IMR-90 (cell line): Measurements from ENCODE around the gene IL20RA. TPM values are rescaled to one million over a fixed set of nuclear protein-coding genes. Genes with fewer than 3 reads are reported as not detected.

Experiments used
- ATAC-seq: fragments of 200-7000 bp; cut with Tn5 transposase; 2 replicates; pipeline ENCODE4 v1.9.1; 2020; ENCODE audit warnings: low read depth, mild to moderate bottlenecking, moderate library complexity
- BruUV-seq: library from RNA; stranded (reverse); fragments of 400-500 nt; replicated peaks from 2 replicates; lab custom pipeline; 2021; lab: Mats Ljungman, UMichigan
- CTCF ChIA-PET: fragments of 300-600 bp; formaldehyde crosslinking; extraction: SDS; loops from one replicate; lab custom pipeline; 2021; ENCODE audit warnings: antibody characterized with exemption; lab: Yijun Ruan, JAX
- POLR2A ChIA-PET: fragments of 300-600 bp; sonication (Branson Sonifier 250); formaldehyde crosslinking; loops from one replicate; lab custom pipeline; 2022; ENCODE audit warnings: antibody characterized with exemption; ENCODE audit not compliant: unreplicated experiment; lab: Charles Lee
- DNase-seq: peaks from one replicate; pipeline ENCODE4 v3.0.0; 2013
- H2AFZ ChIP-seq: replicated peaks from 2 replicates; pipeline ENCODE3; 2013; ENCODE audit warnings: low read length, mild to moderate bottlenecking; ENCODE audit not compliant: poor library complexity
- H2AK5ac ChIP-seq: 2 replicates; pipeline ENCODE4 v1.6.1; 2013; ENCODE audit warnings: low read depth, low read length, inconsistent platforms
- H2AK9ac ChIP-seq: replicated peaks from 2 replicates; pipeline ENCODE3; 2013; ENCODE audit warnings: mild to moderate bottlenecking, low read depth, low read length, moderate library complexity; ENCODE audit not compliant: poor library complexity
- H2BK120ac ChIP-seq: 2 replicates; pipeline ENCODE4 v1.6.1; 2013; ENCODE audit warnings: low read depth, low read length, inconsistent platforms
- H2BK15ac ChIP-seq: 3 replicates; pipeline ENCODE4 v1.6.1; 2013; ENCODE audit warnings: low read depth, low read length, inconsistent platforms
- H2BK20ac ChIP-seq: 2 replicates; pipeline ENCODE4 v1.6.1; 2013; ENCODE audit warnings: low read depth, mild to moderate bottlenecking, inconsistent platforms, low read length, moderate library complexity
- H2BK5ac ChIP-seq: 2 replicates; pipeline ENCODE4 v1.6.1; 2013; ENCODE audit warnings: mild to moderate bottlenecking, low read depth, low read length, inconsistent platforms; ENCODE audit not compliant: poor library complexity, severe bottlenecking
- H3K14ac ChIP-seq: replicated peaks from 2 replicates; pipeline ENCODE4 v1.6.1; 2013; ENCODE audit warnings: low read depth, low read length, inconsistent platforms
- H3K18ac ChIP-seq: 2 replicates; pipeline ENCODE4 v1.6.1; 2013; ENCODE audit warnings: low read depth, low read length, control low read depth
- H3K23ac ChIP-seq: 2 replicates; pipeline ENCODE4 v1.6.1; 2013; ENCODE audit warnings: low read depth, low read length, inconsistent platforms
- H3K27ac ChIP-seq: 2 replicates; pipeline ENCODE4 v1.5.1; 2013; ENCODE audit warnings: mild to moderate bottlenecking, control low read depth, low read length; ENCODE audit not compliant: insufficient read depth
- H3K27me3 ChIP-seq: 2 replicates; pipeline ENCODE4 v1.6.1; 2013; ENCODE audit warnings: low read length; ENCODE audit not compliant: control insufficient read depth, insufficient read depth
- H3K36me3 ChIP-seq: 2 replicates; pipeline ENCODE4 v1.6.1; 2013; ENCODE audit warnings: low read length, mixed read lengths; ENCODE audit not compliant: control insufficient read depth, insufficient read depth
- H3K4ac ChIP-seq: 2 replicates; pipeline ENCODE4 v1.6.1; 2013; ENCODE audit warnings: low read depth, low read length, inconsistent platforms
- H3K4me1 ChIP-seq: 2 replicates; pipeline ENCODE4 v1.6.1; 2013; ENCODE audit warnings: low read length, mixed read lengths; ENCODE audit not compliant: control insufficient read depth, insufficient read depth
- H3K4me2 ChIP-seq: 2 replicates; pipeline ENCODE4 v1.6.1; 2013; ENCODE audit warnings: low read depth, mild to moderate bottlenecking, control low read depth, low read length, moderate library complexity
- H3K4me3 ChIP-seq: 2 replicates; pipeline ENCODE4 v1.5.1; 2013; ENCODE audit warnings: low read depth, mild to moderate bottlenecking, control low read depth, low read length, moderate library complexity; ENCODE audit not compliant: insufficient read depth
- H3K56ac ChIP-seq: 2 replicates; pipeline ENCODE4 v1.6.1; 2013; ENCODE audit warnings: low read length, inconsistent platforms; ENCODE audit not compliant: insufficient read depth; ENCODE audit errors: extremely low read depth
- H3K79me1 ChIP-seq, 2 experiments: 2 replicates each; pipeline ENCODE4 v1.6.1; 2013; ENCODE audit warnings: low read length in 2 of 2, inconsistent platforms in 1 of 2, low read depth in 1 of 2
- H3K9ac ChIP-seq: 2 replicates; pipeline ENCODE4 v1.6.1; 2013; ENCODE audit warnings: low read depth, low read length, control low read depth
- H3K9me1 ChIP-seq: 2 replicates; pipeline ENCODE4 v1.6.1; 2013; ENCODE audit warnings: low read length, inconsistent platforms; ENCODE audit not compliant: insufficient read depth
- H3K9me3 ChIP-seq: 2 replicates; pipeline ENCODE4 v1.6.1; 2013; ENCODE audit warnings: low read length; ENCODE audit not compliant: control insufficient read depth, insufficient read depth
- H4K20me1 ChIP-seq: 2 replicates; pipeline ENCODE4 v1.6.1; 2013; ENCODE audit warnings: low read length, inconsistent platforms; ENCODE audit not compliant: insufficient read depth
- H4K5ac ChIP-seq: 2 replicates; pipeline ENCODE4 v1.6.1; 2013; ENCODE audit warnings: mild to moderate bottlenecking, low read depth, low read length, control low read depth
- H4K8ac ChIP-seq, 2 experiments: 2 replicates each; pipeline ENCODE4 v1.6.1; 2013; ENCODE audit warnings: low read depth in 2 of 2, low read length in 2 of 2, control low read depth in 1 of 2, inconsistent platforms in 1 of 2
- H4K91ac ChIP-seq: 2 replicates; pipeline ENCODE4 v1.6.1; 2013; ENCODE audit warnings: low read depth, low read length, inconsistent platforms; ENCODE audit not compliant: insufficient read depth
- BHLHE40 ChIP-seq: fragments of 150-350 bp; IDR thresholded peaks from 2 replicates; pipeline ENCODE4 v1.6.1; 2016; ENCODE audit warnings: mild to moderate bottlenecking, low read depth, low read length
- CEBPB ChIP-seq: IDR thresholded peaks from 2 replicates; pipeline ENCODE4 v1.6.1; 2012; ENCODE audit warnings: low read depth, low read length, improper control_type of control experiment
- CHD1 ChIP-seq: IDR thresholded peaks from 2 replicates; pipeline ENCODE4 v1.6.1; 2012; ENCODE audit warnings: low read depth, low read length, improper control_type of control experiment
- MAFK ChIP-seq: IDR thresholded peaks from 2 replicates; pipeline ENCODE4 v1.6.1; 2012; ENCODE audit warnings: low read depth, low read length, improper control_type of control experiment
- MAZ ChIP-seq: IDR thresholded peaks from 2 replicates; pipeline ENCODE4 v1.6.1; 2012; ENCODE audit warnings: low read depth, mild to moderate bottlenecking, low read length, improper control_type of control experiment, moderate library complexity, borderline replicate concordance
- RAD21 ChIP-seq: IDR thresholded peaks from 2 replicates; pipeline ENCODE4 v1.6.1; 2012; ENCODE audit warnings: low read length, improper control_type of control experiment
- RCOR1 ChIP-seq: IDR thresholded peaks from 2 replicates; pipeline ENCODE4 v1.6.1; 2012; ENCODE audit warnings: mild to moderate bottlenecking, low read length, improper control_type of control experiment; ENCODE audit not compliant: insufficient replicate concordance
- RFX5 ChIP-seq: IDR thresholded peaks from 2 replicates; pipeline ENCODE4 v1.8.0; 2012; ENCODE audit warnings: low read depth, mild to moderate bottlenecking, low read length, moderate library complexity
- whole genome bisulfite sequencing, 2 experiments: methylation state at CpG; one replicate each; pipeline versions ENCODE4 v1.1.5 to v1.1.7; 2013; ENCODE audit warnings: missing lambda C conversion rate in 2 of 2; ENCODE audit not compliant: insufficient read length in 1 of 2; ENCODE audit errors: extremely low coverage in 2 of 2; 5-methylcytosine and 5-hydroxymethylcytosine counted together
- dilution Hi-C: fragments of 300-500 bp; cut with HindIII; formaldehyde crosslinking; loops from one replicate; pipeline ENCODE4 v1.14.3; 2018; ENCODE audit warnings: low sequenced_read_pairs; ENCODE audit not compliant: unreplicated experiment
- in situ Hi-C: fragments of 300-500 bp; cut with MboI; formaldehyde crosslinking; loops from 3 replicates; pipeline ENCODE4 v1.14.3; 2019; ENCODE audit warnings: low sequenced_read_pairs, inconsistent platforms, mixed read lengths
- intact Hi-C: fragments of 100-400 bp; cut with micrococcal nuclease; formaldehyde crosslinking; loops from 2 replicates; pipeline ENCODE4 v1.10.0; 2022
- polyA plus RNA-seq, 3 experiments: library from polyadenylated mRNA; depleted of rRNA; stranded (reverse); fragments of >200 nt; gene quantifications; 2 replicates each; pipeline ENCODE4 v1.2.3, GENCODE V29; 2012; ENCODE audit warnings: low replicate concordance in 1 of 3
- total RNA-seq: library from RNA; depleted of rRNA; stranded (reverse); fragments of >200 nt; gene quantifications from 2 replicates; pipeline ENCODE4 v1.2.3, GENCODE V29; 2012
- TF ChIP-seq, protein P1 (sequence below): fragments of 150-350 bp; IDR thresholded peaks from 2 replicates; pipeline ENCODE4 v1.6.1; 2016; ENCODE audit warnings: low read depth, mild to moderate bottlenecking, low read length, moderate library complexity, borderline replicate concordance
- TF ChIP-seq, protein P2 (sequence below): conservative IDR thresholded peaks from 2 replicates; pipeline ENCODE4 v1.5.1; 2012; ENCODE audit warnings: mild to moderate bottlenecking, low read depth, low read length, improper control_type of control experiment
- TF ChIP-seq, protein P3 (sequence below): fragments of 150-350 bp; IDR thresholded peaks from 2 replicates; pipeline ENCODE4 v1.6.1; 2017; ENCODE audit warnings: mild to moderate bottlenecking, antibody characterized with exemption, low read length, low read depth

IL20RA gene
- total and polyA plus RNA-seq, 2 of the 4 experiments (the other 2 are of a cell fraction), result 0.02 TPM; not detected in 1

DNA sequence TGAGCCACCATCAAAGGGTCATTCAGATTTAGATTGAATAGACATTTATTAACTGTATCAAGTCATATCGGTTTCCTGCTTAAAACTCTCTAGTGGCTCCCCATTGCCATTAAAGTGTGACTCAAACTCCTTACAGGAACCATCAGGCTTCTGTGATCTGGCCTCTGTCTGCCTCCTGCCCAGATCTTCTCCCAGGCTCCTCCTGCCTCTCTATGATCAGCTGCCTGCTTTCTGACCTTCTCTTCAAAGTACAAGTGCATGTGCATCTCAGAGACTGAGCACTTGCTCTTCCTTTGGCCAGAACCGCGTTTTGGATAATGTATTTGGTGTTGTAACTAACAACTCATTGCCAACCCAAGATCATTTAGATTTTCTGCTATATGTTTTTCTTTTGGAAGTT, 52.7 kb downstream of the IL20RA start:
- Histone ChIP-seq H4K5ac (no peak overlapping the region), H2AK9ac (no peak overlapping the region), H3K18ac (no peak overlapping the region), H3K27me3 (peaks cover 29% of the 10 kb centered on the region), H3K4me3 (no peak overlapping the region), H4K20me1 (no peaks in the 10 kb centered on the region), H4K91ac (no peak overlapping the region), H3K23ac (no peak overlapping the region), H3K4me2 (no peak overlapping the region), H2BK20ac (no peak overlapping the region), H3K9me1 (no peaks in the 10 kb centered on the region), H3K4me1 (peaks cover 3% of the 10 kb centered on the region; the same call in 1 of the 2 replicates), H2BK15ac (no peak overlapping the region), H3K9me3 (no peaks in the 10 kb centered on the region), H4K8ac (no peak overlapping the region), H2BK5ac (no peak overlapping the region), H3K56ac (no peak overlapping the region), H2BK120ac (no peak overlapping the region), H3K9ac (no peak overlapping the region), H3K79me1 (no peaks in the 10 kb centered on the region), H3K36me3 (no peaks in the 10 kb centered on the region), H2AK5ac (no peak overlapping the region), H2AFZ (no peak overlapping the region), H3K4ac (no peak overlapping the region), H3K14ac (no peak overlapping the region), H3K27ac (no peak overlapping the region)
- ATAC-seq (no peak), DNase-seq (no peak)
- no CpG with 5 or more reads among the region's 3 CpGs for WGBS, 2 experiments
- ChIA-PET POLR2A (no interaction called here), CTCF (interaction anchor here (0.5 kb wide), 1 partner anchor 15 kb away, joined by 3 read pairs; no protein-coding TSS in a partner anchor)
- BruUV-seq, result no TSS peak
- dilution Hi-C loops, result no loop called here
- TF ChIP-seq MAZ (no peak), RCOR1 (no peak), CEBPB (no peak), BHLHE40 (no peak), RAD21 (no peak), MAFK (no peak), RFX5 (no peak), CHD1 (no peak)
- TF ChIP-seq, protein P1, sequence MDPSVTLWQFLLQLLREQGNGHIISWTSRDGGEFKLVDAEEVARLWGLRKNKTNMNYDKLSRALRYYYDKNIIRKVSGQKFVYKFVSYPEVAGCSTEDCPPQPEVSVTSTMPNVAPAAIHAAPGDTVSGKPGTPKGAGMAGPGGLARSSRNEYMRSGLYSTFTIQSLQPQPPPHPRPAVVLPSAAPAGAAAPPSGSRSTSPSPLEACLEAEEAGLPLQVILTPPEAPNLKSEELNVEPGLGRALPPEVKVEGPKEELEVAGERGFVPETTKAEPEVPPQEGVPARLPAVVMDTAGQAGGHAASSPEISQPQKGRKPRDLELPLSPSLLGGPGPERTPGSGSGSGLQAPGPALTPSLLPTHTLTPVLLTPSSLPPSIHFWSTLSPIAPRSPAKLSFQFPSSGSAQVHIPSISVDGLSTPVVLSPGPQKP, result no peak
- TF ChIP-seq, protein P2, sequence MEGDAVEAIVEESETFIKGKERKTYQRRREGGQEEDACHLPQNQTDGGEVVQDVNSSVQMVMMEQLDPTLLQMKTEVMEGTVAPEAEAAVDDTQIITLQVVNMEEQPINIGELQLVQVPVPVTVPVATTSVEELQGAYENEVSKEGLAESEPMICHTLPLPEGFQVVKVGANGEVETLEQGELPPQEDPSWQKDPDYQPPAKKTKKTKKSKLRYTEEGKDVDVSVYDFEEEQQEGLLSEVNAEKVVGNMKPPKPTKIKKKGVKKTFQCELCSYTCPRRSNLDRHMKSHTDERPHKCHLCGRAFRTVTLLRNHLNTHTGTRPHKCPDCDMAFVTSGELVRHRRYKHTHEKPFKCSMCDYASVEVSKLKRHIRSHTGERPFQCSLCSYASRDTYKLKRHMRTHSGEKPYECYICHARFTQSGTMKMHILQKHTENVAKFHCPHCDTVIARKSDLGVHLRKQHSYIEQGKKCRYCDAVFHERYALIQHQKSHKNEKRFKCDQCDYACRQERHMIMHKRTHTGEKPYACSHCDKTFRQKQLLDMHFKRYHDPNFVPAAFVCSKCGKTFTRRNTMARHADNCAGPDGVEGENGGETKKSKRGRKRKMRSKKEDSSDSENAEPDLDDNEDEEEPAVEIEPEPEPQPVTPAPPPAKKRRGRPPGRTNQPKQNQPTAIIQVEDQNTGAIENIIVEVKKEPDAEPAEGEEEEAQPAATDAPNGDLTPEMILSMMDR, result no peak
- TF ChIP-seq, protein P3, sequence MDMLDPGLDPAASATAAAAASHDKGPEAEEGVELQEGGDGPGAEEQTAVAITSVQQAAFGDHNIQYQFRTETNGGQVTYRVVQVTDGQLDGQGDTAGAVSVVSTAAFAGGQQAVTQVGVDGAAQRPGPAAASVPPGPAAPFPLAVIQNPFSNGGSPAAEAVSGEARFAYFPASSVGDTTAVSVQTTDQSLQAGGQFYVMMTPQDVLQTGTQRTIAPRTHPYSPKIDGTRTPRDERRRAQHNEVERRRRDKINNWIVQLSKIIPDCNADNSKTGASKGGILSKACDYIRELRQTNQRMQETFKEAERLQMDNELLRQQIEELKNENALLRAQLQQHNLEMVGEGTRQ, result no peak
- intact Hi-C loops, result no loop called here
- in situ Hi-C loops, result no loop called here
